ES-I3 (cell line): Measurements from ENCODE around the gene CDHR2.

ENCODE experiments used
- H3K36me3 ChIP-seq: 2 replicates; pipeline ENCODE4 v1.6.1; 2013; ENCODE audit warnings: mild to moderate bottlenecking, low read length, control low read depth, moderate library complexity; ENCODE audit not compliant: insufficient read depth
- H3K4me1 ChIP-seq: 2 replicates; pipeline ENCODE4 v1.6.1; 2013; ENCODE audit warnings: mild to moderate bottlenecking, control low read depth, low read length; ENCODE audit not compliant: insufficient read depth
- H3K9ac ChIP-seq: 2 replicates; pipeline ENCODE4 v1.6.1; 2013; ENCODE audit warnings: low read depth, mild to moderate bottlenecking, low read length, moderate library complexity
- H3K9me3 ChIP-seq: 2 replicates; pipeline ENCODE4 v1.6.1; 2013; ENCODE audit warnings: mild to moderate bottlenecking, low read length, moderate library complexity; ENCODE audit not compliant: control insufficient read depth, insufficient read depth

The CDHR2 gene

GRCh38 chr5:176628406-176629228 lies 79.5 kb downstream of the CDHR2 start:
- H3K4me1 ChIP-seq, result peaks cover 25% of the 10 kb centered on the region

DNA sequence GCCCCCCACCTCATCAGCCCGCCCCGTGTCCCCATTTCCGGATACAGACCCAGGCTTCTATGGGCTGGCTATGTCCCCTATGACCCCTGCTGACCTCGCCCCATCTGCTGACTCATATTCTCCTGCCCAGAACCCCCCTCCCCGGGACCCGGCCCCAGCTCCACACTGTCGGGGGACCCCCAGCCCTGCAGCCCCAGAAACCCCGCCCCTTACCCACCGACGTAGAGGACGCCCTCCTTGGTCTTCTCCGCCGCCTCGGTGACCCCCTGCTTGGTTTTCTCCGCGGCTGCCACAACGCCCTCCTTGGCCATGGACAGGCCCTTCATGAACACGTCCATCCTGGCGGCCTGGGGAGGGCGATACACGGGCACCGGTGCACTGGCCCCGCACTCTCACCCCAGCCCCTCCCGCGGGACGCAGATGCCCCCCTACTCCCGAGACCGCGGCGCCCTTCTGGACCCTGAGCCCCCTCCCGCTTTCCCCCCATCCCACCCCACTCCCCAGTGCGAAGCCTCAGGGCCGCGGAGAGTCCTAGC lies 80.2 kb downstream of the CDHR2 start:
- no peaks in the 10 kb centered on the region for H3K9me3 ChIP-seq
- H3K36me3 ChIP-seq, result no peaks in the 10 kb centered on the region
- H3K9ac ChIP-seq, result peak overlapping the region; percentile 68; the same call in 1 of the 2 replicates
- peaks cover 32% of the 10 kb centered on the region for H3K4me1 ChIP-seq

More at GRCh38 chr5:176628406-176629228, 79.5 kb downstream of the CDHR2 start:
- H3K9me3 ChIP-seq, result no peaks in the 10 kb centered on the region
- peak overlapping the region; percentile 68; the same call in 1 of the 2 replicates for H3K9ac ChIP-seq
- H3K36me3 ChIP-seq, result no peaks in the 10 kb centered on the region

DNA sequence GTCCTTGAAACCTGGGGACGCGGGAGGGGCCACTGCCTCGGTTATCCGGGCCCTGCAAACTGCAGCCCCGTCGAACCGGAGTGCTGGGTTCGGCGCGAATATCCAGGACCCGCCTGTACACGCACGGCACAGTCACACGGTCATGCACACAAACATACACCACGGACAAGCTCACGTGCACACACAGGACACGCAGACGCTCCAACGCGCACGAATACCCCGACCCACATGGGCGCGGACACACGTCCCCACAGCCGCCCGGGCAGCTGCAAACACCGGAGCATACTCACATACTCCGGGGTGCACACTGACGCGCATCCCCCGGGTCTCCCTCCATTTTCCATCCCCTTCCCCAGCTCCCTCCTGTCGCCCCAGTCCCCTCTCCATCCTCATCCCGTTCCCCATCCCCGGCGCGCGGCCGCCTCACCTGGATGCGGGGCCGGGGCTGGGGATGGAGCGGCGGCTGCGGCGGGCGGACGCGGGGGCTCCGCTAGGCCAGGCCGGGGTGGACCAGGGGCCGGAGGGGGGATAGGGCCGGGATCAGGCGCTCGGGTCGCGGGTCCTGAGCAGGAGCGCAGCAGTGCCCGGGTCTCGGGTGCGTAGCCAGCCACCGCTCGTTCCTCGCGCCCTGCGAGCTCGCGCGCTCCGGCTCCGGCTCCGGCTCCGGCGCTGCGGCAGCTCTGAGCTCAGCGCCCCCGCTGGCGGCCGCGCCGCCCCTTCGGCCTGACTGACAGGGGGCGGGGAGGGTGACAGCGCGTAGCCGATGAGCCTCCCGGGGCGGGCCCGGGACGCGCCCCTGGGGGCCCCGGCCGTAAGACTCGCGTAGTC lies 80.9 kb downstream of the CDHR2 start, which contains the start of the genes EIF4E1B and SNCB:
EIF4E1B (plus strand) TSS at position 823 of the 828 bp plus-strand sequence. CDS start 12,113 bp downstream, outside the sequence.
SNCB (minus strand) TSS at position 682 of the 828 bp plus-strand sequence. CDS start 880 bp downstream, outside the sequence.
- H3K9ac ChIP-seq, result peak within 1 kb of the TSS; percentile 68; the same call in 1 of the 2 replicates
- no peaks in the 10 kb centered on the region for H3K9me3 ChIP-seq
- peaks cover 29% of the 10 kb centered on the region for H3K4me1 ChIP-seq
- H3K36me3 ChIP-seq, result no peaks in the 10 kb centered on the region

- H3K4me1 ChIP-seq, result peaks cover 29% of the 10 kb centered on the region
- H3K36me3 ChIP-seq, result no peaks in the 10 kb centered on the region
- peak overlapping the region; percentile 68; the same call in 1 of the 2 replicates for H3K9ac ChIP-seq
Observed at GRCh38 chr5:176630681-176631222, 81.6 kb downstream of the CDHR2 start.

GRCh38 chr5:176631383-176632200 lies 82.5 kb downstream of the CDHR2 start:
- Histone ChIP-seq H3K9ac (no peak overlapping the region), H3K9me3 (no peaks in the 10 kb centered on the region), H3K36me3 (no peaks in the 10 kb centered on the region), H3K4me1 (peaks cover 23% of the 10 kb centered on the region)

More at GRCh38 chr5:176630681-176631222, 81.6 kb downstream of the CDHR2 start:
- no peaks in the 10 kb centered on the region for H3K9me3 ChIP-seq

- Histone ChIP-seq H3K4me1 (peaks cover 20% of the 10 kb centered on the region), H3K9ac (no peak overlapping the region), H3K9me3 (no peaks in the 10 kb centered on the region), H3K36me3 (no peaks in the 10 kb centered on the region)
Observed at GRCh38 chr5:176632745-176633144, 83.6 kb downstream of the CDHR2 start.

GRCh38 chr5:176633598-176633997 lies 84.5 kb downstream of the CDHR2 start:
- Histone ChIP-seq H3K36me3 (no peaks in the 10 kb centered on the region), H3K4me1 (peaks cover 18% of the 10 kb centered on the region), H3K9ac (no peak overlapping the region), H3K9me3 (no peaks in the 10 kb centered on the region)

DNA sequence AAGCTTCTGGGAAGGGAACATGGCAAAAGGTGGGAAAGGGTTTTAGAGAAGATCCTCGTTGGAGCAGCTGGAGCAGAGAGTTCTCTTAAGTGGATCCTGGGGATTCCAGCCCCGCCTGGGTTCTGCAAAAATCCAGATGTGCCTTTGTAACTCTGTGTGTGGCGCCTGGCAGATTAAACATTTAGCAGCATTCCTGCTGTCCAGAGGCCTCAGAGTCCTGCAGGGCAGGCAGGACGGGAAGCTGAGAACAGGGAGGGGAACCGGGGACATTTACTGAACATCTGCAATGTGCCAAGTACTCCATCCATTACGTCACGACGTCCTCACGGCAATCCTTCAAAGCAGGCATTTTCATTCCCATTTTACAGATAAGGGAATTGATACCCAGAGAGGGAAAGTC lies 87.3 kb downstream of the CDHR2 start:
- Histone ChIP-seq H3K9ac (no peak overlapping the region), H3K4me1 (peaks cover 9% of the 10 kb centered on the region), H3K36me3 (no peaks in the 10 kb centered on the region), H3K9me3 (no peaks in the 10 kb centered on the region)

GRCh38 chr5:176637556-176637955 lies 88.4 kb downstream of the CDHR2 start:
- Histone ChIP-seq H3K4me1 (peaks cover 11% of the 10 kb centered on the region), H3K9me3 (no peaks in the 10 kb centered on the region), H3K9ac (no peak overlapping the region), H3K36me3 (no peaks in the 10 kb centered on the region)

DNA sequence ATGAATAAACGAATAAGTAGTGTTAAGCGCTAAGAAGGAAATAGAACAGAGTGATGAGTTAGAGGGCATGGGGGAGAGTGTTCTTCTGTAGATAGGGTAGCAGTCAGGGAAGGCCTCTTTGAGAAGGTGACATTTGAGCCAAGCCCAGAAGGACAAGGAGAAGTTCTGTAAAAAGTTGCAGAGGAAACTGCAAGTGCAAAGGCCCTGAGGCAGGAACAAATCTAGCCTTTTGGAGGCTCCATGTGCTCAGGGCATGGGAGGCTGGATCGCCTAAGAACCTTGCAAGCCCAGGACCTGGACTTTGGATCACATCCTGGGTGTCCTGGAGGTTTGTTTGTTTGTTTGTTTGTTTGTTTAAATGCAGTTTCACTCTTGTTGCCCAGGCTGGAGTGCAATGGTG lies 89.3 kb downstream of the CDHR2 start:
- no peaks in the 10 kb centered on the region for H3K36me3 ChIP-seq
- H3K9me3 ChIP-seq, result no peaks in the 10 kb centered on the region
- no peak overlapping the region for H3K9ac ChIP-seq
- H3K4me1 ChIP-seq, result peaks cover 18% of the 10 kb centered on the region

DNA sequence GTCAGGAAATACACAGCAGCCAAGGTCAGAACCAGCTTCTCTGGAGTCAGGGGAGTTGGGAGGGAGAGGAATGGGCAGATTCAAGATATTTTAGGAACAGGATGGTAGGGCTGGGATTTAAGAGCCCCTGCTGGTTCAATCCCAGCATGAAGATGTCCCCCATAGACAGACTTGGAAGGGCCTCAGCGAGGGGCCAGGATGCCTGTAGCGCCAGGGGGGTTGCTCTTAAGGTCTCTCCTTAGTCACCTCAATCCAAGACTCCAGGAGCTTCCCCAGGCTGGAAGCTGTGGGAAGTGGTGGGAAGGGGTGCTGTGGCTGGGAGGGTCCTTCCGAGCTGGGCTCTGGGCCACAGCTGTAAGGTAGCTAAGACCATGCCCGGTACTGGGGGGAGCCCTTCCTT lies 90.1 kb downstream of the CDHR2 start:
- Histone ChIP-seq H3K9me3 (no peaks in the 10 kb centered on the region), H3K36me3 (no peaks in the 10 kb centered on the region), H3K9ac (no peak overlapping the region), H3K4me1 (peaks cover 18% of the 10 kb centered on the region)

DNA sequence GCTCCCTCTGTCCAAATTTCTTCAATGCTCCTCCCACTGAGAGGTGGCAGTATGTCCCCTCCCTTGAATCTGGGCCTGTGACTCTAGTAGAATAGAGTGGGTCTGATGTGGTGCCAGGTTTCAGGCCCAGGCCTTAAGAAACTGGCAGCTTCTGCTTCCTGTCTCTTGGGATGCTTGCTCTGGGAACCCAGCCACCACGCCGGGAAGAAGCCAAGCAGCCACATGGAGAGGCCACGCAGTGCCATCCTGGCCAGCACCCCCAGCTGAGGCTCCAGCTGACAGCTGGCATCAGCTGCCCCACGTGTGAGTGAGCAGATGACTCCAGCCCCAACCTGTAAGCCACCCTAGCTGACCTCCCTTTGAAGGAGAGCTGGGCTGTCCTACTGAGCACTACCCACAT lies 90.8 kb downstream of the CDHR2 start:
- Histone ChIP-seq H3K4me1 (peaks cover 20% of the 10 kb centered on the region; the same call in 1 of the 2 replicates), H3K9me3 (no peaks in the 10 kb centered on the region), H3K9ac (no peak overlapping the region), H3K36me3 (no peaks in the 10 kb centered on the region)

DNA sequence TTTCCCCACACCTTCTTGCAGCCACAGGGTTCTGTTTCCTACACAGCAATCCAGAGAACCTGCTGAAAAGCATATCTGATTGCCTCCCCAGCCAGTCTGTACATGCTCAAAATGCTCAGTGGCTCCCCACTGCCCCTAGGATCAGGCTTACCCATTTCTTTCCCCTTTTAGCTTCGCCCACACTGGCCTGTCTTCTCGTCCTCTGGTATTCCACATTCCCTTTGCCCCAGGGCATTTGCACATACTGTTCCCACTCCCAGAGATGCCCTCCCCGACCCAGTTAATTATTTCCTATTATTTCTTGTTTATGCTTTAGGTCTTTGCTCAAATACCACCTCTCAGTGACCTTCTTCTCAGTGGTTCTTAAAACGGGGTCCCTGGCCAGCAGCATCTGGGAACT lies 91.5 kb downstream of the CDHR2 start:
- no peaks in the 10 kb centered on the region for H3K9me3 ChIP-seq
- no peaks in the 10 kb centered on the region for H3K36me3 ChIP-seq
- H3K4me1 ChIP-seq, result peaks cover 20% of the 10 kb centered on the region; the same call in 1 of the 2 replicates
- H3K9ac ChIP-seq, result no peak overlapping the region
